ENCODE data around the gene GPR35. TPM values are rescaled to one million over a fixed set of nuclear protein-coding genes. Genes with fewer than 3 reads are reported as not detected.

The GPR35 gene
- total and polyA plus RNA-seq, 2 of the 13 experiments (the other 11 are each of a cell fraction or from before 2014, with no cell fraction given) = 27.1 to 44.2 TPM

GRCh38 chr2:240597419-240598181 is 27.7 kb upstream of the GPR35 start (continued):
- no peak for TF ChIP-seq USF2 (IDR thresholded peaks at IDR 0.05; ENCODE audit: low read depth, low read length)
- no peak for TF ChIP-seq USF2 (CRISPR knock-in tag; IDR thresholded peaks at IDR 0.05; ENCODE audit: borderline replicate concordance)
- TF ChIP-seq ZBTB38 (CRISPR knock-in tag; IDR thresholded peaks at IDR 0.05) = peak; percentile 66; the same call in 1 of the 2 replicates
- no peak for TF ChIP-seq ZNF800 (CRISPR knock-in tag; IDR thresholded peaks at IDR 0.05)
- TF ChIP-seq CEBPG (CRISPR knock-in tag; IDR thresholded peaks at IDR 0.05) = peak; percentile 17; the same call in 1 of the 2 replicates
- peak; percentile 99 for TF ChIP-seq TEAD3 (CRISPR knock-in tag; optimal IDR thresholded peaks at IDR 0.05; ENCODE audit: borderline replicate concordance)
- TF ChIP-seq SALL1 (CRISPR knock-in tag; IDR thresholded peaks at IDR 0.05) = peak; percentile 90
- peak; percentile 12; the same call in 1 of the 2 replicates for TF ChIP-seq ETV5 (CRISPR knock-in tag; IDR thresholded peaks at IDR 0.05; ENCODE audit: borderline replicate concordance)
- no peak for TF ChIP-seq ISX (CRISPR knock-in tag; conservative IDR thresholded peaks at IDR 0.05)
- no peak for TF ChIP-seq ZBTB34 (CRISPR knock-in tag; IDR thresholded peaks at IDR 0.05)
- TF ChIP-seq POLR2G (IDR thresholded peaks at IDR 0.05; ENCODE audit: low read depth, low read length) = 0 out of 2 replicates have a peak, but pooled peaks have one; percentile 24
- 0 out of 2 replicates have a peak, but pooled peaks have one; percentile 40 for TF ChIP-seq ZNF563 (CRISPR knock-in tag; IDR thresholded peaks at IDR 0.05)
- TF ChIP-seq DPF2 (CRISPR knock-in tag; IDR thresholded peaks at IDR 0.05; ENCODE audit: borderline replicate concordance, low read depth) = peak; percentile 59; the same call in 1 of the 2 replicates
- TF ChIP-seq RFXAP (CRISPR knock-in tag; IDR thresholded peaks at IDR 0.05; ENCODE audit: borderline replicate concordance) = peak; percentile 58; the same call in 1 of the 2 replicates
- 0 out of 2 replicates have a peak, but pooled peaks have one; percentile 52 for TF ChIP-seq SPEN (CRISPR knock-in tag; IDR thresholded peaks at IDR 0.05; ENCODE audit: low read depth)
- peak; percentile 26; the same call in 1 of the 2 replicates for TF ChIP-seq ZNF441 (CRISPR knock-in tag; IDR thresholded peaks at IDR 0.05; ENCODE audit: borderline replicate concordance)
- TF ChIP-seq POLR2A (IDR thresholded peaks at IDR 0.05; ENCODE audit: insufficient read depth in 1 of 2, low read depth in 2 of 2, low read length in 2 of 2) = peak in 1 of 2 experiments; percentile 48; a peak in 2 of 4 replicates
- peak; percentile 56; the same call in 1 of the 2 replicates for TF ChIP-seq ZNF124 (CRISPR knock-in tag; IDR thresholded peaks at IDR 0.05)
- no peak for TF ChIP-seq PLRG1 (conservative IDR thresholded peaks at IDR 0.05)
- TF ChIP-seq SP4 (CRISPR knock-in tag; IDR thresholded peaks at IDR 0.05) = peak; percentile 66; the same call in 1 of the 2 replicates
- TF ChIP-seq PREB (CRISPR knock-in tag; IDR thresholded peaks at IDR 0.05) = no peak
- no peak for TF ChIP-seq ZNF143 (CRISPR knock-in tag; IDR thresholded peaks at IDR 0.05)
- TF ChIP-seq PHF20 (CRISPR knock-in tag; IDR thresholded peaks at IDR 0.05) = no peak
- peak; percentile 37; the same call in 1 of the 2 replicates for TF ChIP-seq TBX3 (IDR thresholded peaks at IDR 0.05; ENCODE audit: borderline replicate concordance)
